MM.1S (cell line): ENCODE measurements around the gene SLC16A1.

Source experiments
- DNase-seq: peaks from one replicate; pipeline ENCODE4 v3.0.0-alpha.2; 2015
- H2AFZ ChIP-seq: fragments of 300-600 bp; sonication (generic); 2 replicates; pipeline ENCODE4 v1.6.0; 2016; ENCODE audit warnings: antibody characterized with exemption, low read length
- H3F3A ChIP-seq: fragments of 300-600 bp; sonication (generic); 2 replicates; pipeline ENCODE4 v1.6.1; 2016; ENCODE audit warnings: mild to moderate bottlenecking, antibody characterized with exemption, low read length, moderate library complexity, mixed read lengths; ENCODE audit not compliant: insufficient read depth
- H3K27ac ChIP-seq: fragments of 300-600 bp; sonication (generic); 2 replicates; pipeline ENCODE4 v1.5.1; 2016; ENCODE audit warnings: mild to moderate bottlenecking, low read length
- H3K27me3 ChIP-seq: fragments of 300-600 bp; sonication (generic); replicated peaks from 2 replicates; pipeline ENCODE4 v1.6.0; 2016; ENCODE audit warnings: low read length; ENCODE audit not compliant: insufficient read depth
- H3K36me3 ChIP-seq: fragments of 300-600 bp; sonication (generic); replicated peaks from 2 replicates; pipeline ENCODE4 v1.6.1; 2016; ENCODE audit warnings: mild to moderate bottlenecking, low read length, mixed read lengths; ENCODE audit not compliant: insufficient read depth
- H3K4me1 ChIP-seq: fragments of 300-600 bp; sonication (generic); 2 replicates; pipeline ENCODE4 v1.6.1; 2016; ENCODE audit warnings: low read length, mixed read lengths
- H3K4me2 ChIP-seq: fragments of 300-600 bp; sonication (generic); 2 replicates; pipeline ENCODE4 v1.6.0; 2016; ENCODE audit warnings: low read depth, low read length
- H3K4me3 ChIP-seq: fragments of 300-600 bp; sonication (generic); 2 replicates; pipeline ENCODE4 v1.5.1; 2016; ENCODE audit warnings: low read length, mixed read lengths
- H3K79me2 ChIP-seq: fragments of 300-600 bp; sonication (generic); 2 replicates; pipeline ENCODE4 v1.6.1; 2016; ENCODE audit warnings: mixed run types, low read length, mixed read lengths
- H3K9ac ChIP-seq: fragments of 300-600 bp; sonication (generic); 2 replicates; pipeline ENCODE4 v1.6.1; 2016; ENCODE audit warnings: low read length, mixed read lengths
- H3K9me2 ChIP-seq: fragments of 300-600 bp; sonication (generic); replicated peaks from 2 replicates; pipeline ENCODE4 v1.6.1; 2016; ENCODE audit warnings: mild to moderate bottlenecking, low read length, mixed read lengths; ENCODE audit not compliant: insufficient read depth
- H3K9me3 ChIP-seq: fragments of 300-600 bp; sonication (generic); replicated peaks from 2 replicates; pipeline ENCODE4 v1.6.1; 2016; ENCODE audit warnings: mild to moderate bottlenecking, low read length, mixed read lengths; ENCODE audit not compliant: insufficient read depth
- H4K20me1 ChIP-seq: fragments of 300-600 bp; sonication (generic); 2 replicates; pipeline ENCODE4 v1.6.1; 2016; ENCODE audit warnings: mild to moderate bottlenecking, low read length, moderate library complexity, mixed read lengths; ENCODE audit not compliant: insufficient read depth
- CTCF ChIP-seq: fragments of 300-600 bp; sonication (generic); IDR thresholded peaks from 2 replicates; pipeline ENCODE4 v1.5.1; 2016; ENCODE audit warnings: antibody characterized with exemption, low read length, mixed read lengths
- EZH2 ChIP-seq: fragments of 300-600 bp; sonication (generic); optimal IDR thresholded peaks from 2 replicates; pipeline ENCODE3; 2017; ENCODE audit warnings: low read depth, mild to moderate bottlenecking, antibody characterized with exemption, low read length, mixed read lengths
- EZH2phosphoT487 ChIP-seq: fragments of 300-600 bp; sonication (generic); IDR thresholded peaks from 2 replicates; pipeline ENCODE4 v1.6.1; 2018; ENCODE audit warnings: antibody characterized with exemption, low read length

Gene SLC16A1

GRCh38 chr1:112879834-112880233 is 76.2 kb downstream of the SLC16A1 start:
- no peak for DNase-seq
- Histone ChIP-seq H3K4me1 (no peaks in the 10 kb centered on the region), H3K9me2 (no peaks in the 10 kb centered on the region), H3F3A (no peaks in the 10 kb centered on the region), H3K27ac (no peak overlapping the region), H3K79me2 (no peaks in the 10 kb centered on the region), H3K4me3 (no peak overlapping the region), H3K9me3 (no peaks in the 10 kb centered on the region), H3K4me2 (no peak overlapping the region), H3K27me3 (no peaks in the 10 kb centered on the region), H3K36me3 (no peaks in the 10 kb centered on the region), H3K9ac (no peak overlapping the region), H2AFZ (no peak overlapping the region), H4K20me1 (no peaks in the 10 kb centered on the region)
- no peak for TF ChIP-seq EZH2phosphoT487
- no peak for TF ChIP-seq EZH2
- no peak for TF ChIP-seq CTCF

GRCh38 chr1:112878321-112878720 is 77.7 kb downstream of the SLC16A1 start:
- Histone ChIP-seq H3K27ac (no peak overlapping the region), H3K4me2 (no peak overlapping the region), H3F3A (no peaks in the 10 kb centered on the region), H2AFZ (no peak overlapping the region), H3K79me2 (no peaks in the 10 kb centered on the region), H3K4me1 (no peaks in the 10 kb centered on the region), H3K9me2 (no peaks in the 10 kb centered on the region), H3K36me3 (no peaks in the 10 kb centered on the region), H3K9ac (no peak overlapping the region), H3K27me3 (no peaks in the 10 kb centered on the region), H4K20me1 (no peaks in the 10 kb centered on the region), H3K9me3 (no peaks in the 10 kb centered on the region), H3K4me3 (no peak overlapping the region)
- no peak for TF ChIP-seq CTCF
- TF ChIP-seq EZH2phosphoT487, result no peak
- no peak for TF ChIP-seq EZH2
- no peak for DNase-seq

- Histone ChIP-seq H4K20me1 (no peaks in the 10 kb centered on the region), H3K4me3 (no peak overlapping the region), H3K9ac (no peak overlapping the region), H3F3A (no peaks in the 10 kb centered on the region), H3K4me1 (no peaks in the 10 kb centered on the region), H3K4me2 (no peak overlapping the region), H3K9me2 (no peaks in the 10 kb centered on the region), H3K79me2 (no peaks in the 10 kb centered on the region), H3K27me3 (no peaks in the 10 kb centered on the region), H3K36me3 (no peaks in the 10 kb centered on the region), H2AFZ (no peak overlapping the region), H3K9me3 (no peaks in the 10 kb centered on the region), H3K27ac (no peak overlapping the region)
- no peak for TF ChIP-seq EZH2phosphoT487
- no peak for TF ChIP-seq CTCF
- TF ChIP-seq EZH2, result no peak
- no peak for DNase-seq
Observed at GRCh38 chr1:112877750-112878149, 78.2 kb downstream of the SLC16A1 start.

GRCh38 chr1:112876315-112876714 is 79.7 kb downstream of the SLC16A1 start:
- Histone ChIP-seq H3K36me3 (no peaks in the 10 kb centered on the region), H3K27me3 (no peaks in the 10 kb centered on the region), H2AFZ (no peak overlapping the region), H3K79me2 (no peaks in the 10 kb centered on the region), H3F3A (no peaks in the 10 kb centered on the region), H3K9ac (no peak overlapping the region), H3K9me2 (no peaks in the 10 kb centered on the region), H3K4me1 (no peaks in the 10 kb centered on the region), H3K4me3 (no peak overlapping the region), H3K9me3 (no peaks in the 10 kb centered on the region), H3K4me2 (no peak overlapping the region), H3K27ac (no peak overlapping the region), H4K20me1 (no peaks in the 10 kb centered on the region)
- TF ChIP-seq CTCF (no peak), EZH2 (no peak), EZH2phosphoT487 (no peak)
- no peak for DNase-seq
